ENCODE data around the gene MRPL48. TPM values are rescaled to one million over a fixed set of nuclear protein-coding genes. Genes with fewer than 3 reads are reported as not detected.

The MRPL48 gene
- total and polyA plus RNA-seq, 10 donors, result 10.7 to 46.6 (median 25.3) TPM

- 94 to 99% (median 97%) methylated on average over 8 of the region's 8 CpGs for WGBS, 5 donors
- Histone ChIP-seq H3K27me3 (replicated peaks in 1 of 7) (no peaks in the 10 kb centered on the region), H3K9me3 (no peaks in the 10 kb centered on the region), H3K4me1 (peaks cover 0 to 3% (median 0%) of the 10 kb centered on the region in 6 donors), H3K27ac (no peak overlapping the region), H3K4me3 (no peak overlapping the region), H3K36me3 (peaks cover 0 to 31% (median under 1%) of the 10 kb centered on the region in 6 donors)
- DNase-seq, result no peak
- TF ChIP-seq POLR2AphosphoS5 (IDR thresholded peaks at IDR 0.05), result no peak
- TF ChIP-seq POLR2A (IDR thresholded peaks at IDR 0.05), result no peak
- TF ChIP-seq CTCF (IDR thresholded peaks at IDR 0.05 in 8 of 11, conservative IDR thresholded peaks at IDR 0.05 in 3 of 11), result no peak
- intact Hi-C loops (cut with DNase I; ENCODE audit: low total_unique reads), result no loop called here
These were observed 27.1 kb downstream of the MRPL48 start for GRCh38 chr11:73814812-73815211.

- peaks cover 0 to 38% (median 0%) of the 10 kb centered on the region in 6 donors for H3K36me3 ChIP-seq
- no peak for DNase-seq
- no peaks in the 10 kb centered on the region for H3K9me3 ChIP-seq
- TF ChIP-seq POLR2AphosphoS5 (IDR thresholded peaks at IDR 0.05) (no peak), CTCF (IDR thresholded peaks at IDR 0.05 in 8 of 11, conservative IDR thresholded peaks at IDR 0.05 in 3 of 11) (no peak), POLR2A (IDR thresholded peaks at IDR 0.05) (no peak)
- no peak overlapping the region for H3K4me3 ChIP-seq
- peaks cover 0 to 3% (median 0%) of the 10 kb centered on the region in 6 donors for H3K4me1 ChIP-seq
- H3K27me3 ChIP-seq (replicated peaks in 1 of 7), result no peaks in the 10 kb centered on the region
- no peak overlapping the region for H3K27ac ChIP-seq
- intact Hi-C loops (cut with DNase I; ENCODE audit: low total_unique reads), result no loop called here
These were observed 31.2 kb downstream of the MRPL48 start for GRCh38 chr11:73818846-73819245.

GRCh38 chr11:73830261-73830660 is 42.6 kb downstream of the MRPL48 start:
- Histone ChIP-seq H3K27me3 (replicated peaks in 1 of 7) (no peaks in the 10 kb centered on the region), H3K9me3 (no peaks in the 10 kb centered on the region), H3K4me1 (no peaks in the 10 kb centered on the region), H3K27ac (no peak overlapping the region), H3K36me3 (peaks cover 0 to 82% (median 36%) of the 10 kb centered on the region in 6 donors), H3K4me3 (no peak overlapping the region)
- intact Hi-C loops (cut with DNase I; ENCODE audit: low total_unique reads), result no loop called here
- WGBS, 5 donors, result 75 to 90% (median 85%) methylated on average over 1 of the region's 1 CpG
- DNase-seq, result no peak
- no peak for TF ChIP-seq POLR2A (IDR thresholded peaks at IDR 0.05)
- no peak for TF ChIP-seq POLR2AphosphoS5 (IDR thresholded peaks at IDR 0.05)
- no peak for TF ChIP-seq CTCF (IDR thresholded peaks at IDR 0.05 in 8 of 11, conservative IDR thresholded peaks at IDR 0.05 in 3 of 11)

- WGBS, 5 donors, result 89 to 98% (median 96%) methylated on average over 2 of the region's 2 CpGs
- intact Hi-C loops (cut with DNase I; ENCODE audit: low total_unique reads), result no loop called here
- Histone ChIP-seq H3K27me3 (replicated peaks in 1 of 7) (no peaks in the 10 kb centered on the region), H3K4me3 (no peak overlapping the region), H3K4me1 (no peaks in the 10 kb centered on the region), H3K27ac (no peak overlapping the region), H3K9me3 (no peaks in the 10 kb centered on the region), H3K36me3 (peaks cover 0 to 71% (median 29%) of the 10 kb centered on the region in 6 donors)
- no peak for DNase-seq
- no peak for TF ChIP-seq CTCF (IDR thresholded peaks at IDR 0.05 in 8 of 11, conservative IDR thresholded peaks at IDR 0.05 in 3 of 11)
- no peak for TF ChIP-seq POLR2A (IDR thresholded peaks at IDR 0.05)
- TF ChIP-seq POLR2AphosphoS5 (IDR thresholded peaks at IDR 0.05), result no peak
These were observed 45.4 kb downstream of the MRPL48 start for GRCh38 chr11:73833067-73833466.
